Measurements from ENCODE around the gene SLC6A18. TPM values are rescaled to one million over a fixed set of nuclear protein-coding genes. Genes with fewer than 3 reads are reported as not detected.

Gene SLC6A18
- total RNA-seq, 2 donors from 2014 or later = not detected

DNA sequence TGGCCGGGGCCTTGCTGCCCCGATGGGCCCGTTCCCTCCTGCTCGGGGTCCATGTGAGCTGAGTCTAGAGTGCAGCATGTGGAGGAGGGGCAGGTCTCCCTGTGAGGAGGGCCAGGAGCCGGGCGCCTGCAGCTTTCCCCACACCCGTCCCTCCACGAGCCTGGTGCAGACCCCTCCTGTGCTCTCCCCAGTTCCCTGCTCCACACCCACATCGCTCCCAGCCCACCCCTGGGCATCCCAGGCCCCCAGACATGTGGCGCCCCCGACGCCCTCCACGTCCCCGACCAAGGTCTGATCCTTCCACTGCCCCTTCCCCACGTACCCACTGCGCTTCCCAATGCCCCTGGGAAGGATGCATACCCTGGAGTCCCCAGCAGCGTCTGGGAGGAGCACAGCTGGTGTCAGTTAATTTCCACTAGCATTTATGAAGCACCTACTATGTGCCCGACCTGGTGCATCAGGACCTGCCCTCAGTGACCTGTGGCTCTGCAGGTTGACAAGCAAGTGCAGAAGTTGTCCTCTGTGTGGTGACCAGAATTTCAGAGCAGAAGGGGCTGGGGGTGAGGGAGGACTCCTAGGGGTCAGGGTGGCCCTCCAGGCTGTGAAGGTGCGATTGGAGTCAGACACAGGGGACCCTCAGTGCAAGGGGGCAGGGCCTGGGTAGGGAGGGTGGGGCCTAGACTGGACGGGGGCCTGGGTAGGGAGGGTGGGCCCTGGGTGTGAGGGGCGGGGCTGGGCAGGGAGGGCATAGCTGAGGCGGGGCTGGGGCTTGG, 10.8 kb upstream of the SLC6A18 start:
- DNase-seq (ENCODE audit: low spot score) = no peak
- no peaks in the 10 kb centered on the region for H3K27me3 ChIP-seq (replicated peaks; ENCODE audit: insufficient read depth)
- H3K4me3 ChIP-seq = no peak overlapping the region
- H3K4me1 ChIP-seq (ENCODE audit: control insufficient read depth in 1 of 2, low read depth in 2 of 2) = no peaks in the 10 kb centered on the region
- H3K9me3 ChIP-seq = no peaks in the 10 kb centered on the region
- TF ChIP-seq, protein P1, sequence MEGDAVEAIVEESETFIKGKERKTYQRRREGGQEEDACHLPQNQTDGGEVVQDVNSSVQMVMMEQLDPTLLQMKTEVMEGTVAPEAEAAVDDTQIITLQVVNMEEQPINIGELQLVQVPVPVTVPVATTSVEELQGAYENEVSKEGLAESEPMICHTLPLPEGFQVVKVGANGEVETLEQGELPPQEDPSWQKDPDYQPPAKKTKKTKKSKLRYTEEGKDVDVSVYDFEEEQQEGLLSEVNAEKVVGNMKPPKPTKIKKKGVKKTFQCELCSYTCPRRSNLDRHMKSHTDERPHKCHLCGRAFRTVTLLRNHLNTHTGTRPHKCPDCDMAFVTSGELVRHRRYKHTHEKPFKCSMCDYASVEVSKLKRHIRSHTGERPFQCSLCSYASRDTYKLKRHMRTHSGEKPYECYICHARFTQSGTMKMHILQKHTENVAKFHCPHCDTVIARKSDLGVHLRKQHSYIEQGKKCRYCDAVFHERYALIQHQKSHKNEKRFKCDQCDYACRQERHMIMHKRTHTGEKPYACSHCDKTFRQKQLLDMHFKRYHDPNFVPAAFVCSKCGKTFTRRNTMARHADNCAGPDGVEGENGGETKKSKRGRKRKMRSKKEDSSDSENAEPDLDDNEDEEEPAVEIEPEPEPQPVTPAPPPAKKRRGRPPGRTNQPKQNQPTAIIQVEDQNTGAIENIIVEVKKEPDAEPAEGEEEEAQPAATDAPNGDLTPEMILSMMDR (IDR thresholded peaks at IDR 0.05) = no peak
- ATAC-seq (ENCODE audit: insufficient number of reproducible peaks, low FRiP score, low read depth) = no peak
- H3K36me3 ChIP-seq = no peaks in the 10 kb centered on the region
- H3K27ac ChIP-seq = no peak overlapping the region

DNA sequence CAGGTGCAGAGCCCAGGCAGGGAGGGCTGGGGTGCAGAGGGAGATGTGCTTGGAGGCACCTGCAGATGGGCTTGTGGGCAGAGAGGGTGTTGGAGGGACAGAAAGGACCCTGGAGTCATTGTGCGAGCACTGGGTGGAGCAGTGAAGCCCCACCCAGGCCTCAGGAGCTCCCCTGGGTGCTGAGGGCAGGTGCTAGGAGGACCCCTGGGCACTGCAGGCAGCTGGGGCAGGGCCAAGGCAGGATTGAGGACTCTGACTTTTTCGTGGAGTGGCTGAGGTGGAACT, 10.3 kb upstream of the SLC6A18 start:
- H3K27me3 ChIP-seq (replicated peaks; ENCODE audit: insufficient read depth) = no peaks in the 10 kb centered on the region
- DNase-seq (ENCODE audit: low spot score) = no peak

DNA sequence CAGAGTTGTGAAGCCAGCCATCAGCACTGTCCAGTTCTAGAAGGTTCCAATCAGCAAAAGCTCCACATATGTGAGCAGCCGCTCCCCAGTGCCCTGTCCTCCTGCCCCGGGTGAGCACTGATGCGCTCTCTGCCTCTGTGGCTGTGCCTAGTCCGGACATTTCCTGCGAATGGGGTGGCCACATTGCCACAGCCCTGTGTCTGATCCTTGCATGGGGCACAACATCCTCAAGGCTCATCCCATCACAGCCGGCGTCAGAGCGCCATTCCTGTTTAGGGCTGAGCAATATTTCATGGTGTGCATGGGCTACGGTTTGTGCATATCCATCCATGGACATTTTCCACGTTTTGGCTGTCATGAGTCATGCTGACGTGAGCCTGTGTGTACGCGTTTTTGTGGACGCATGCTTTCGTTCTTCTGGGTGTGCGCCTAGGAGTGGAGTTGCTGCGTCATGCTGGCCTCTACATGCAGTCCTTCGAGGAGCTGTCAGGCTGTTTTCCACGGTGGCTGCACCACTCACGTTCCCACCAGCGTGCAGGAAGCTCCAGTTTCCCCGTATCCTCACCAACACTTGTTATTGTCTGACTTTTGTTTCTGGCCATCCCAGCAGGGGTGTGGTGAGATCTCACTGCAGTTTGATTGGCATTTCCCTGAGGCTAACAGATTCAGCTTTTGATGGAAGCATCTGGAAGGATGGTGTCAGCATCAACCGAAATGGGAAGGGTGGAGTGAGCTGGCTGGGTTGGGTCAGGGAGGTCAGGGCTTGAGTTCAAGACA, 9.7 kb upstream of the SLC6A18 start:
- no peak overlapping the region for H3K4me3 ChIP-seq
- no peak for ATAC-seq (ENCODE audit: insufficient number of reproducible peaks, low FRiP score, low read depth)
- no peaks in the 10 kb centered on the region for H3K36me3 ChIP-seq
- no peak for DNase-seq (ENCODE audit: low spot score)
- H3K9me3 ChIP-seq = no peaks in the 10 kb centered on the region
- H3K27me3 ChIP-seq (replicated peaks; ENCODE audit: insufficient read depth) = no peaks in the 10 kb centered on the region
- no peak overlapping the region for H3K27ac ChIP-seq
- TF ChIP-seq, protein P1 (IDR thresholded peaks at IDR 0.05) = no peak
- no peaks in the 10 kb centered on the region for H3K4me1 ChIP-seq (ENCODE audit: control insufficient read depth in 1 of 2, low read depth in 2 of 2)

More for the DNA sequence above, 10.3 kb upstream of the SLC6A18 start:
- Histone ChIP-seq H3K27ac (no peak overlapping the region), H3K36me3 (no peaks in the 10 kb centered on the region), H3K4me3 (no peak overlapping the region), H3K9me3 (no peaks in the 10 kb centered on the region), H3K4me1 (ENCODE audit: control insufficient read depth in 1 of 2, low read depth in 2 of 2) (no peaks in the 10 kb centered on the region)
- ATAC-seq (ENCODE audit: insufficient number of reproducible peaks, low FRiP score, low read depth) = no peak
- TF ChIP-seq, protein P1 (IDR thresholded peaks at IDR 0.05) = no peak

DNA sequence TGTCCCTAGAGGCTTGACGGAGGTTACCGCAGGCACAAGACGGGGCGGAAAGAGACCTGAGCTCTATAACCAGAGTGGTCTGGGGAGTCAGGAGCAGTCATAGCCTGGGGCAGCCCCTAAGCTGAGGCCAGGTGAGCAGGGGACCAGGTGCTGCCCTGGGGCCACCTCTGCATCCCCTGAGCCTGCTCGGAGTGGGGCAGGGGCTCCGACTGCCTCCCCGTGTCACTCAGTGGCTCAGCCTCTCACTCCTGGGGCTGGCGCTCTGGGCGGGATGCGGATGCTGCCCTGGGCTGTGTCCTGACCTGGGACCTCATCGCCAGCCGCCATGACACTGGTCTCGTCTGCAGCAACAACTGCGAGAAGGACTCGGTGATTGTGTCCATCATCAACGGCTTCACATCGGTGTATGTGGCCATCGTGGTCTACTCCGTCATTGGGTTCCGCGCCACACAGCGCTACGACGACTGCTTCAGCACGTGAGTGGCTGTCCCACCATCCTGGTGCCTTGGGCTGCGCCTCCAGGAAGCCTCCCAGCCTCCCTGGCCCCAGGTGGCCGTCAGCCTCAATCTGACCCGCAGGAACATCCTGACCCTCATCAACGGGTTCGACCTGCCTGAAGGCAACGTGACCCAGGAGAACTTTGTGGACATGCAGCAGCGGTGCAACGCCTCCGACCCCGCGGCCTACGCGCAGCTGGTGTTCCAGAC, 8.8 kb upstream of the SLC6A18 start:
- ATAC-seq (ENCODE audit: insufficient number of reproducible peaks, low FRiP score, low read depth) = no peak

More for the DNA sequence above, 8.8 kb upstream of the SLC6A18 start:
- Histone ChIP-seq H3K27me3 (replicated peaks; ENCODE audit: insufficient read depth) (no peaks in the 10 kb centered on the region), H3K9me3 (no peaks in the 10 kb centered on the region), H3K36me3 (no peaks in the 10 kb centered on the region), H3K4me1 (ENCODE audit: control insufficient read depth in 1 of 2, low read depth in 2 of 2) (no peaks in the 10 kb centered on the region), H3K27ac (no peak overlapping the region), H3K4me3 (no peak overlapping the region)
- no peak for DNase-seq (ENCODE audit: low spot score)
- TF ChIP-seq, protein P1 (IDR thresholded peaks at IDR 0.05) = no peak
